AG09309 (cell line): Measurements from ENCODE around the gene DNM3.

ENCODE experiments used
- DNase-seq: peaks from one replicate; pipeline ENCODE4 v3.0.0-alpha.2; 2010; ENCODE audit warnings: low read depth
- H3K4me3 ChIP-seq: 2 replicates; pipeline ENCODE4 v1.5.1; 2011; ENCODE audit warnings: mild to moderate bottlenecking, low read depth, low read length, moderate library complexity; ENCODE audit not compliant: control insufficient read depth
- TF ChIP-seq, protein P1 (sequence below): IDR thresholded peaks from 2 replicates; pipeline ENCODE4 v1.5.1; 2011; ENCODE audit warnings: mild to moderate bottlenecking, low read depth, low read length, inconsistent platforms; ENCODE audit not compliant: insufficient read depth, control insufficient read depth; ENCODE audit errors: missing control alignments

Gene DNM3

GRCh38 chr1:172452536-172453152 lies 611.3 kb downstream of the DNM3 start:
- DNase-seq, result no peak
- H3K4me3 ChIP-seq, result no peak overlapping the region
- TF ChIP-seq, protein P1, sequence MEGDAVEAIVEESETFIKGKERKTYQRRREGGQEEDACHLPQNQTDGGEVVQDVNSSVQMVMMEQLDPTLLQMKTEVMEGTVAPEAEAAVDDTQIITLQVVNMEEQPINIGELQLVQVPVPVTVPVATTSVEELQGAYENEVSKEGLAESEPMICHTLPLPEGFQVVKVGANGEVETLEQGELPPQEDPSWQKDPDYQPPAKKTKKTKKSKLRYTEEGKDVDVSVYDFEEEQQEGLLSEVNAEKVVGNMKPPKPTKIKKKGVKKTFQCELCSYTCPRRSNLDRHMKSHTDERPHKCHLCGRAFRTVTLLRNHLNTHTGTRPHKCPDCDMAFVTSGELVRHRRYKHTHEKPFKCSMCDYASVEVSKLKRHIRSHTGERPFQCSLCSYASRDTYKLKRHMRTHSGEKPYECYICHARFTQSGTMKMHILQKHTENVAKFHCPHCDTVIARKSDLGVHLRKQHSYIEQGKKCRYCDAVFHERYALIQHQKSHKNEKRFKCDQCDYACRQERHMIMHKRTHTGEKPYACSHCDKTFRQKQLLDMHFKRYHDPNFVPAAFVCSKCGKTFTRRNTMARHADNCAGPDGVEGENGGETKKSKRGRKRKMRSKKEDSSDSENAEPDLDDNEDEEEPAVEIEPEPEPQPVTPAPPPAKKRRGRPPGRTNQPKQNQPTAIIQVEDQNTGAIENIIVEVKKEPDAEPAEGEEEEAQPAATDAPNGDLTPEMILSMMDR, result no peak

DNA sequence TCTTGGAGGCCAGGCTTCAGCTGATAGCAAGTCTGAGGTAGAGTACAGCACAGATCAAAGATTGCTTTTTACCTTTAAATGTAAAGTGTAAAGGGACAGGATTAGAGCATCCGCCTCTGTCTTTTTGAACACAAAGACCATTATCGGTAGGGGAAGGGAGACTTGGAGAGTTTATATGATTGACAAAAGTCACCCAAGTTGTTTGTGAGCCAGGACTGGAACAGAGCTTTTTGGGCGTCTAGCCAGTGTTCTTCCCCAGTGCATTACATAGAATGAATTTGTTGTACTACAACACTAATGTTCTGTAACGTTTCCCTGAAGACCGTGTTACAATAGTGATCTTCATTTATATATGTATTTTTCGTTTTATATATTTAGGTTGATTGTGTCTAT lies 611.9 kb downstream of the DNM3 start:
- TF ChIP-seq, protein P1, result no peak
- no peak overlapping the region for H3K4me3 ChIP-seq
- DNase-seq, result no peak

DNA sequence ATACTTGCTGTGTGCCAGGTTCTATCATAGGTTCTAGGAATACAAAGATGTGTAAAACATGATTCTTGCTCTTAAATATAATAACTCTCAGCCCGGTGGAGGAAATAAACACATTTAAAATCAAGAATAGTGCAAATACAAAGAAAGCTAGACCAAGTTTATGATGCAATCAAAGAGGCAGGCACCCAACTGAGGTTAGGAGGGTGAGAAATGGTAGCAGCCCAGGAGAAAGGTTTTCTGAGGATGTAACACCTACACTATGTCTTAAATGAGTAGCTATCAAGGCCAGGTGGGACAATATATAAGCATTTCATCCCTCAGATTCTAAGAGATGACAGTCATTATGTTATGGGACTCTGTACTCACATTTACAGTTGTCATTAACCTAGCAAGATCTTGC lies 612.3 kb downstream of the DNM3 start:
- TF ChIP-seq, protein P1, result no peak
- H3K4me3 ChIP-seq, result no peak overlapping the region
- DNase-seq, result no peak

DNA sequence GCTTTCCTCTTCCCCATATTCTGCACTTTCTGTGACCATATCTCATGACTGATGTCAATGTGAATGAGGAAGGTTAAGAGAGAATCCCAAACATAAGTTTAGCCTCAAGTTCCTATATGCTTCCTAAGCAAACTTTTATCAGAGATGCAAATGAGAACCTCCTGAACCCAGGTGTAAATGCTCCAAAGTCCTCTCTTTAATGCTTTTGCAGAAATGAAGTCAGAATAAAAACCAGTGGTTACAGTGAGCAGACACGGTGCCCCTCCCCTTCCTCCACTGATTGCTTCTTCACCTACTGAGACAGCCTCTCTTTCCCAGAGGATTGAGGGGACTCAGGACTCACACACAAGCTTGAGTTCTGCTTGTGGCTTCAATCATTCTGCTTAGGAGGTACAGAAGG lies 614.2 kb downstream of the DNM3 start:
- no peak overlapping the region for H3K4me3 ChIP-seq
- TF ChIP-seq, protein P1, result no peak
- no peak for DNase-seq

DNA sequence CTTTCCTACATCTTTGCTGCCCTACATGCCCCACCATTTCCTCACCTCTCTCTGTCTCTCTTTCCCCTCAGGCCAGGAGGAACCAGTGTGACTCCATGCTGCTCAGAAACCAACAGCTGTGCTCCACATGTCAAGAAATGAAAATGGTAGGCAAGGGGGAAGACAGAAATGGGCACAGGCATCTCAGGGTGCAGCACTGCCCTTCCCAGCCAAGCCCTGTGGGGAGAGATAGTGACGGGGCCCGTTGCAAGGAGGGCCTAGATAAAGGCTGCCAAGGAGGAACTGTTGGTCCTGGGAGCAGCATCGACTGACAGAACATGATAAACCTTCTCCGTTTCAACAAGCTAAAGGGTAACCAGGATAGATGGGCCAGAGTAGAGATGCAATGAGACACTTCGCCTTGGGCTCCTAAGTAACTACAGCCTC lies 615.1 kb downstream of the DNM3 start:
- H3K4me3 ChIP-seq, result no peak overlapping the region
- TF ChIP-seq, protein P1, result no peak
- DNase-seq, result no peak

- DNase-seq, result no peak
- TF ChIP-seq, protein P1, result no peak
- no peak overlapping the region for H3K4me3 ChIP-seq
Measured at GRCh38 chr1:172457479-172458130, 616.3 kb downstream of the DNM3 start.
